Measurements from ENCODE around the gene TAS2R50.

DNA sequence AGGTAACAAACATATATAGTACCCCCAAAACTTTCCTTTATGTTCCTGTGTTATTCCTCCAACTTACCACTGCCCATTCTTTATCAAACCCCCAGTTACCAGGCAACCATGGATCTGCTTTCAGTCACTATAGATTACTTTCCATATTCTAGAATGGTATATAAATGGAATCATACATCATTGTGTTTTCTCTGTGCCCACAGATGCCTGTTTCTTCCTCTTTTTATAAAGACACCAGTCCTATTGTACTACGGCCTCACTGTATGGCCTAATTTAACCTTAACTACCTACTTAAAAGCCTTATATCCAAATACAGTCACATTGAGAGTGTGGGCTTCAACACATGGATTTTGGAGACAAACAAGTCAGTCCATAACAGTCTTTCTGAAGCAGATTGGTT lies 50.2 kb downstream of the TAS2R50 start:
- TF ChIP-seq POLR2A (IDR thresholded peaks at IDR 0.05; ENCODE audit: low read depth, low read length) (no peak), NBN (IDR thresholded peaks at IDR 0.05) (no peak), HDAC6 (IDR thresholded peaks at IDR 0.05; ENCODE audit: unreplicated experiment) (no peak), CBX5 (IDR thresholded peaks at IDR 0.05; ENCODE audit: low read depth) (no peak), CREB1 (IDR thresholded peaks at IDR 0.05; ENCODE audit: low read depth) (no peak)
- TF ChIP-seq, protein P1, sequence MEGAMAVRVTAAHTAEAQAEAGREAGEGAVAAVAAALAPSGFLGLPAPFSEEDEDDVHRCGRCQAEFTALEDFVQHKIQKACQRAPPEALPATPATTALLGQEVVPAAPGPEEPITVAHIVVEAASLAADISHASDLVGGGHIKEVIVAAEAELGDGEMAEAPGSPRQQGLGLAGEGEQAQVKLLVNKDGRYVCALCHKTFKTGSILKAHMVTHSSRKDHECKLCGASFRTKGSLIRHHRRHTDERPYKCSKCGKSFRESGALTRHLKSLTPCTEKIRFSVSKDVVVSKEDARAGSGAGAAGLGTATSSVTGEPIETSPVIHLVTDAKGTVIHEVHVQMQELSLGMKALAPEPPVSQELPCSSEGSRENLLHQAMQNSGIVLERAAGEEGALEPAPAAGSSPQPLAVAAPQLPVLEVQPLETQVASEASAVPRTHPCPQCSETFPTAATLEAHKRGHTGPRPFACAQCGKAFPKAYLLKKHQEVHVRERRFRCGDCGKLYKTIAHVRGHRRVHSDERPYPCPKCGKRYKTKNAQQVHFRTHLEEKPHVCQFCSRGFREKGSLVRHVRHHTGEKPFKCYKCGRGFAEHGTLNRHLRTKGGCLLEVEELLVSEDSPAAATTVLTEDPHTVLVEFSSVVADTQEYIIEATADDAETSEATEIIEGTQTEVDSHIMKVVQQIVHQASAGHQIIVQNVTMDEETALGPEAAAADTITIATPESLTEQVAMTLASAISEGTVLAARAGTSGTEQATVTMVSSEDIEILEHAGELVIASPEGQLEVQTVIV (IDR thresholded peaks at IDR 0.05; ENCODE audit: borderline replicate concordance, partially characterized antibody), result no peak

Measured in GM12878 (cell line).